Myocyte (in vitro differentiated cells): Measurements from ENCODE around the gene MYRFL. TPM values are rescaled to one million over a fixed set of nuclear protein-coding genes. Genes with fewer than 3 reads are reported as not detected.

Source experiments
- DNase-seq: peaks from one replicate; pipeline ENCODE4 v3.0.0-alpha.2; 2012; ENCODE audit warnings: low read depth
- total RNA-seq: library from RNA; depleted of rRNA; stranded (reverse); fragments of >200 nt; gene quantifications from 2 replicates; pipeline ENCODE4 v1.2.3, GENCODE V29; 2014

The MYRFL gene
- total RNA-seq, 1 donor from 2014 or later = 0.03 TPM

DNA sequence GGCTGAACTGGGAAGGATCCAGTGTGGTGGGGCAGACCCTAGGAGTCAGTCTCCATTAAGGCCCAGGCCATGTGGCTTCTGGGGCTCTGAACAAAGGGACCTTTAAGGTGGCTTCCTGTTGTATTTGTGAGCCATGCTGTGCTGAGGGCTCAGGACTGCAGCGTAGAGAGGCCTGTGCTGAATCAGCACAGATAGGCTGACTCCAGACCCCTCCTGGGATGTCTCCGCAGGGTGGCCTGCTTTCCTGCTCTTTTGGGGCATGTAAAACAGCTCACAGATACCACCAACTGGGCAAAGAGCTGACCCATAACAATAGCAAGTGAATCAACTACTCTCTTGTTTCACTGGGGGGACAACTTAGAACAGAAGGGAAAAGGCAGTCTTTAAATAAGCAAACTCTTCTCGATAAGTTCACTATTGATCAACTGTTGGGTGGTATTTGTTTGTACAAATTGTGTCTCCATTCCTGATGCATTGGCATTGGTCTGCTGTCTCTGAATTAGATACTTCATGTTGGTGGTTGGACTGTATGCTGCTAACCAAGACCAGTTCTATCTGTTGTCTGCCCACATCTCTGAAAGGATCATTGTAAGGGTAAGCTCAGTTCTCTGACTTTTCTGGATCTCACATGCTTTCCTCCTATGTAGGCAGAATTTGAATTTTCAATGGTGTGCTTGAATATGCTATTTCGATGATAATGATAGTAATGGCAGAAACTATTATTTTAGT, 71.8 kb downstream of the MYRFL start:
- DNase-seq = no peak

DNA sequence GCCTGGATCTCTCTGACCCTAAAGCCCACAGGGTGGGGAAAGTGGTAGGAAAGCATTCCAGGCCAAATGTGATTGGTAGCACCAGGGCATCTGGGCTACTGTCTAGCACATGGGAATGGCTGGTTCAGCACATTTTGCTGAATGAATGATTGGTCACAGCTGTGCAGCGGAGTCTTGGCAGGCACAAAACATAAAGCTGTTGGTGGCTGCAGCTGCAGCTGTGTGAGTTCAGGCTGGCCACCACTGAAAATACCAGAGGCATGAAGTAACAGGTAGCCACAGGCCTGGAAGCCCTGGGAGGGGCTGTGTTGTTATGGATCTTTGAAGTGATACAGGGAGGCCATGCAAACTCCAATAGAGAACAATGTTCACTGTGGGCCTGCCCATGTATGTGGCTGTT, 72.7 kb downstream of the MYRFL start:
- DNase-seq = peak; percentile 99

DNA sequence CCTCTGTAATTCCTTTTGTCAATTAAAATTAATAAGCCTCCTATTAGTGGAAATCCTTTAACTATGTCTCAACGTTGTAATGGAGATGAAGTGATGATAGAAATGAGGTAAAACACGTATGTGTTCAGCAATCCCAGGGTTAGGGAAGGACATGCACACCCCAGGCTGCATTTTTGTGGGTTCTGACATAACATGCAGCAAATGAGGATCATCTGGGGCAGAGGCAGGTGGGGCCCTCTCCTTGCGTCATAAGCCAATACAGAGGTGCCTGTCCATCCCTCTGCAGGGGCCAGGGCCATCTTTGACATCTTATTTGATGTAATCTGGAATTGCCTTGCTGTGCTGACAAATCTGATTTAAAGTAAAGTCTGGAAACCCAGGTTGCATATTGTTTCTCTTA, 73.2 kb downstream of the MYRFL start:
- DNase-seq = peak; percentile 88

DNA sequence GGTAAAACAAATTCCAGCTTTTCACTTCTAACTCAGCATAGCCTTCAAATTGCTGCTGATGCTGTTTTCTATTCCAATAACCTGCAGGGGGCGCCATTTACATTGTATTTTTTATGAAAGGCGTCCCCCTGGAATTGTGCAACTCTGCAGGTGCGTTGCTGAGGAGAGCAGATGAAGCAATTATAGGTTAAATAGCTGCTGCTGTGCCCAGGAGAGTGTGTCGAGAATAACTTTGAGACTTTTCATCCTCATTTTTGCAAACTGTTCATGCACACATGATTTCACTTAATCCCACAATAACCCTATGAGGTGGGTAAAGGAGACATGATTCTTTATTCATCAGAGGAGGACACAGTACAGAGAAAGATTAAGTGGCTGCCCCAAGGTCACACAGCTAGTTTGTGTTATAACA, 75.7 kb downstream of the MYRFL start:
- DNase-seq = peak; percentile 86

DNA sequence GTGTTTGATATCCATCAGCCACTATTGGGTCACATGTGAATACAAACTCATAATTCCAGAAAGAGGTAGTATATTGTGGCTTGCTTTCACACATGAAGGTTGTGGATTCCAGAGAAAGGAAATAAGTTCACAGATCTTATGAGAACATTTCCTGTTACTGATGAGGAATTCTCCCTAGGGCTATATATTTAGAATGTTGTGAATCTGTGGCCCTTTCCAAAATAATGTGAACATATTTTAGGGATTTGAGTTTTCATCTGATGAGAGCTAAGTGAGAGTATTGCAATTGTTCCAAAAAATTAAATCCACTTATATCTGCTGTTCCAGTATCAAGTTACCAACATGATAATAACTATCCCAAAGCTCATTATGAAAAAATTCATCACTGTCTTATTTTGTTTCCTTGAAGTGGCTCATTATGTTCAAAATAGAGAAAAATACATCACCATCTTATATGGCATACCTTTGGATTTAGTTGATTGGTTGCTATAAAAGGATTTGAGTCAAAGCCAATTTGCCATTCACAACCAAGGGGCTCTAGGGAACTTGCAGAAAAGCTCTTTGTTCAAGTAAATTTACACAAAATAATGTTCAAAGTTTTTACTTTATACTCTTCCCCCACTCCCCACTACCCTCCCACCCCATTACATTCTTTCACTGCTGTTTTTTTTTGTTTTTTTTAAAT, 76.3 kb downstream of the MYRFL start:
- no peak for DNase-seq

DNA sequence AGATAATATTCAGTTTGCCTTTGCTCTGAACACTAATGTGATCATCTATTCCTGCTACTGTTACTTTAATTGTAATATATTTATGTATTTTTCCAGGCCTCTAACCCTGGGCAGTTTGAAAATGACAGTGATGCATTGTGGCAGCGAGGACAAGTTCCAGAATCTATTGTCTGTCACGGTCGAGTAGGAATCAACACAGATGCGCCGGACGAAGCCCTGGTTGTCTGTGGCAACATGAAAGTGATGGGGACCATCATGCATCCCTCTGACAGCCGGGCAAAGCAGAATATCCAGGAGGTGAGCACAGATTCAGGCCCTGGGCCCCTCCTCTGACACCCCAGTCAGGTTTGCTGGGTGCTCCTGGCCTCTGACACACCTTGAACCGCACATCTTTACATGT, 78.5 kb downstream of the MYRFL start:
- no peak for DNase-seq

DNA sequence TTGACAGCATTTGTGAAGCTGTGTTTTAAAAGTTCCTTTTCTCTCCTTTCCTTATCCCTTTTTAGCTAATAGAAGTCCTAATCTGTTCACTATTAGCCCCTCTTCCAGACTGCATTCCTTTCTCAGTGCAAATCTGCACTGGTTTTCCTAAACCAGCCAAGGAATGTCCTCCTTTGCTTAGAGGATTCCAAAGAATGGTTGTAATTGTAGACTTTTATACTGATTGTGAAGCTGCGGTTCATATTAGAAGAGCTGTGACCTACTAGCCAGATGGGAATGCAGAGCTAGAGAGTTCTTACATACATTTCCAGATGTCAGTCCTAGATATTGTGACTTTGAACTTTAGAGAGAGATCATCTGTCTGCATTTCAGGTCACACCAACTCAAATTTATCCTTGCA, 79.8 kb downstream of the MYRFL start:
- peak; percentile 56 for DNase-seq

DNA sequence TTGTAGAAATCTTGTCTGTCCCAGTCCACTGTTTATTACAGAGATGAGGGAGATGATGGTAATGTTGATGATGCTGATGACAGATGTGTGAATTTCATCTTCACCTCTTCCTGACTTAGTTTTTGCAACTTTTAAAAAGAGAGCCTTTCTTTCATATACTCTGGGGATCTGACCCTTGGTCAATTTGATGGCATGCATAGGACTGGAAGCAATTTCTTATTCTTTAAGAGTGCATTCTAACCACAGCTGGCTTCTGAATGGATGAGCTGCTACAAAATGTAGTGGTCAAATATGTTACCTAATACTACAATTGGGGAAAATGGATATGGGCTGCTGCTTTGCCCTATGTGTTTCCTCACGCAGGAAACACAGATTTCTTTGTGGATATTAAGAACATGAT, 80.8 kb downstream of the MYRFL start:
- no peak for DNase-seq

DNA sequence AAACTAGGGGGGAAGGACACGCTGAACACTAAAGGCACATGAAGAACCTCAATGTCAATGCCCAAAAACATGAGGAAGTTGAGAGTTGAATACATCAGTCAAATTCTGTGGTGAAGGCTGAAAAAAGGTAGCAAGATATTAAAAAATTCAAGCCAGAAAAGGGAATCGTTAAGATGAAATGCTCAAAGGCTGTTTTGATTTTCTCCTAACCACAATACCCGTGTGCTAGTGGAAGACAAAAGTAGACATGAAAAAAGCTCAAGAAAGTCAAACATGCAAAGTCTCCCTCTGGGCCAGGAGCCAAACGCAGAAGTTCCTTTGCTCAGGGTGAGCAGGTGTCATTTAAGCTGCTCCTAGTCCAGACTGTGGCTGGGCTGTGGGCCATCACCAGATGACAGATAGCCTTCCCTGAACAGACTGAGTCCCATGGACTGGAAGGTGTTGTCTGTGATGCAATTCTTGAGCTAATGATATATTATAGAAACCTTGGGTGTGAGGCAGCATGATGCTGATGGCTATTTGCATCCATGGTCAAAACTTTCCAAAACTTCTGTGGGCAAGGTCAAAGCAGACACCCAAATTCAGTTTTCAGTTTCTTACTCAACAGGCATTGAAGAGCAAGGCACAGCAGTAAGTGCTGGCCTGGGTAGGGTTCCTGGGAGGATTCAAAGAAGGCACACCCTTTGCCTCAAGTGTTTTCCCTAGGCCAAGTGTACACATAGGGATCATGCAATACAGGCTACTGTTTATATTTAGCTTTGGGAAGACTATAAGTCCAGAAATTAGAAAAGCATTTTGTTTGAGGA, 81.6 kb downstream of the MYRFL start:
- DNase-seq = peak; percentile 43

DNA sequence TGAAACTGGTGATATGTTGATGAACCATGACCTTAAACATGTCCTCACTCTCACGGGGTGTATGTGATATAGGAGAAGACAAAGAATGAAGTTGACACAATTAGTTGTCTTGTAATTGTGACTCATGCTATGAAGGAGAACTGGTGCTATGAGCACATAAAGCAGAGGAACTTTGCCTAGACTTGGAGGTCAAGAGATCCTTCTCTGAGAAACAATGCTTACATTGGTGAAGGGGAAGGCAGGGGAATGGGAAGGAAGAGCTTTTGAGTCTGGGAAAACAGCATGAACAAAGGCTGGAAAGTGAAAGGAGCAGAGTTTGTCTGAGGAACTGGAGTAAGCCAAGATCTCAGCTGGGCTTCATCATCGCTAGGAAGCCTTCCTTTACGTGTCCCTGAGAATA, 83.2 kb downstream of the MYRFL start:
- no peak for DNase-seq

DNA sequence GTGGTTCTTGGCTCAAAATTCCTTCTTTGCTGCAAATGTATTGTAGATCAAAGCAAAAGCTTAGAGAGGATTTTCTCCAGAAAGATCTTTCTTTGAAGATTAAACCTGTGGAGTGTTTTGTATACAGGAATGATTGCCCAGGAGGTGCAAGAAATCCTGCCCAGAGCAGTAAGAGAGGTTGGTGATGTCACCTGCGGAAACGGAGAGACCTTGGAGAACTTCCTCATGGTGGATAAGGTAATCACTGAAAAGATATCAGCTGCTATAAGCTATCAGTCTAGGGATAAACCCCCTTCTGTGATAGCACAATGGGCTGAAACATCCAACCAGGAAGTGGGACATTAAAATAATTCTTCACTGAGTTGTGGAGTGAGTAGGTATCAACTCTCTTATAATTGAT, 85.7 kb downstream of the MYRFL start:
- no peak for DNase-seq

DNA sequence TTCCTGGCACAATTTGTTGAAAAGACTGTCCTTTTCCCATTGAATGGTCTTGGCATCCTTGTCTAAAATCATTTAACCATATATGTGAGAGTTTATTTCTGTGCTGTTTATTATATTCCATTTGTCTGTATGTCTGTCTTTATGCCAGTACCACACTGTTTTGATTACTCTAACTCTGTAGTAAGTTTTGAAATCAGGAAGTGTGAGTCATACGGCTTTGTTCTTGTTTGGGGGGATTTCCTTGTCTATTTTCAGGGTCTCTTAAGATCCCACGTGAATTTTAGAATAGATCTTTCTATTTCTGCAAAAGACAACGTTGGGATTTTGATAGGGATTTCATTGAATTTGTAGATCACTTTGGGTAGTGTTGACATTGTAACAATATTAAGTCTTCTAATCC, 88.5 kb downstream of the MYRFL start:
- DNase-seq = no peak

DNA sequence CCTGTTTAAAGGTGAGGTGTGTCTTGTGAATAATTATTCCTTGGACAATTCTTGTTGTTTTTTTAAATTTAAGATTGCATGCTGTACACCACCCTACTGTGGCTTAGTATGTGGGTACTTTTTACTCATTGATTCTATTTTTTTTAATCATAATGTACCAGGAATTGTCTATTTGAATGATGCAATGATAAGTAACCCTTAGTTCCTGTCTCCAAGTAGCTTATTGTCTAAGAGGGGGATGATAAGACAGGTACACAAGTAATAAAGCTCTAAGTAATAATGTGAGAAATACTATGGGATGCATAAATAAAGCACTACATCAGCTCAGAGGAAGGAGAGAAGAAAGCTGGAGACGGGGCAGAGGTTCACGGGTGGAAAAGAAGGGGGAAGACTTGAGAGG, 90.9 kb downstream of the MYRFL start:
- DNase-seq = no peak

DNA sequence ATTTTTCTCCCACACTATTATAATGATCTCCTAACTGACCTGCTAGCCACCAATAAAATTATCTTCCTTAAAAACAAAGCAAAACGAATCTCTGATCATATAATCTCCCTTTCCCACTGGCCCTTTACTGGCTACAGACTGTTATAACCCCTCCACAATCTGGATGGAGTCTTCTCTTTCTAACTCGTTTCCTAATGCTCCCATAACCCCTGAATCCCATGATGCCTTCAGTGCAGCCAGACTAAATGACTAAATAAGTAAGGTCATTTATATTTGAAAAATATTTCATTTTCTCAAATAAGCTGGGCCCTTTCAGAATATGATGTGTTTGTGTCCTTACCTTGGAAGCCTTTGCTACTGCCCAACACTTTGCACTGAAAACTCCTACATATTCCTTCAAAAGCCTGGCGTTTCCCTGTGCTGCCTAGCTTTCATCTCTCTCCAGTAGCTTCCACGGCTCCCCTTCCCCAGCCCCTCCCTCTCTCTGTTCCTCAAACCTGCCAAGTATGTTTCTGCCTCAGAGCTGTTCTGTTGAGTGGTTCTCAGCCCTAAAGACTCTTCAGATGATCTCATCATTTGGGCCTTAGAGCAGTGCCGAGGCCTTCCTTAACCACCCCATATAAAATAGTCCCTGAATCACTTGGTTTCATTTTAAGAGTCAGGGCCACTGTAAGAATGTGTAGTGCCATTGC, 91.7 kb downstream of the MYRFL start:
- DNase-seq = no peak

DNA sequence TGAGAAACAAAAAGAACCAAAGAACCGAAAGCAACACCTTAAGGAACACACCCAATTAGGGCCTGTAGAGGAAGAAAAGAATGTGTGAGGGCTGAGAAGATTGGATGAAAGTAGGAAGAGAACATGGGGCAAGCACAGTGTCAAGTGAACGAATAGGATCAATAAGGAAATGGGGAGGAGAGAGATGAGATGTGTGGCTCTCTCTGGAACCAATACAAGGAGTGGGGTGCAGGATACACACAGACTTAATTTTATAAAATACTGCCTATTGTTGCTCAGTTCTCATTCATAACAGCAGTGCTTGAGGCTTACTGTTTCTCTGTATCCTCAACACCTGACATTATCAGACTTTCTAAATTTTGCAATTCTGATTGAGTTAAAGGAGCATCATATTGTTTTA, 93.3 kb downstream of the MYRFL start:
- DNase-seq = no peak

DNA sequence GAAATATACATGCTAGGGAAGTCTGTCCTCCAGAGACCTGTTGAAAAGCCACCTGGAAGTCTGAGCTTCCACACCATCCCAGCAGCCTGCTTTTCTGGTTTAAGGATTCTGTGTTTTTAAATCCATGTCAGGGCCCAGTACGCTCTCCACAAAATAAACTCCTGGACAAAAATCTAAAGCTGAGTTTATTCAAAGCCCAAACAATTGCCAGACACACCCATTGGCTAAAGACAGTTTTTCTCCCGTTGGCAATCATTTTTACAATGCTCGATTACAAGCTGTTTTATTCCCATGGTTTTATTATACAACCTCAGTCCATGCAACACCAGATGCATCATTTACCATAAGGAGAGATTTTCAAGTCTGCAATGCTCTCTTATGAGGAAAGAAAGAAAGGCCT, 94.5 kb downstream of the MYRFL start:
- no peak for DNase-seq

DNA sequence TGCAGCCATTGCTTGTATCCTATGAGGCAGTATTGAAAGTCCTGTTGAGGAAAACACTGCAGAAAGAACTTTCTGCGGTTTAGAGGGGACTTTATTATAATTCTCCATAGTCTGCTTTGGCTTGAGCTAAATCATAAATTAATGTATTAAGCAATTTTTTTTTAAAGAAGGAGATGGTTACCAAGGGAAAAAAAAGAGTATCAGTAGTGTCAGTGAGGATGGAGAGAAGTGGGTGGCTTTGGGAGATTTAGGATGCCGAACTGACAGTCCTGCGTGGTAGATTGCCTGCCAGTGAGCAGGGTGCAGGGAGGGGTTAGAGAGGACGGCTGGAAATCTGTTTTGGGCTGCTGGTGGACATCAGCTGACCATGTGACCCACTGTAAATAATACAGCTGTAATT, 96.8 kb downstream of the MYRFL start:
- DNase-seq = no peak

DNA sequence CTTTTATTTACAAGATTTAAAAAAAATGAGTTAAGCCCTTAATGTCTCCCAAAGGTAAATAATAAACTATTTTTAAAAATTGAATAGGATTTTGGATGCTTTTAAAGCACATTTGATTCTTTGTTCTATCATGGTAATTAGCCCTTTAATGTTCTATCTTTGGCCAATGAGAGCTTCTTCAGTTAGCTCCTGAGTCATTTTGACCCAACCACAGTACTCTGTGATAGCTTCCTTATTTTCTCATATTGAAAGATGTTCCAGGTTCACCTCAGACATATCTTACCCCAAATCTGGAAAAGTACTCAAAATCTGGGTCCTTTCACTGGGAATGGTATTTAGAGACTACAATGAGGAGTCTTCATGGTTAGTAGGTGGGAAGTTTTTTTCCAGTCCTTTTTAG, 98.0 kb downstream of the MYRFL start:
- no peak for DNase-seq

DNA sequence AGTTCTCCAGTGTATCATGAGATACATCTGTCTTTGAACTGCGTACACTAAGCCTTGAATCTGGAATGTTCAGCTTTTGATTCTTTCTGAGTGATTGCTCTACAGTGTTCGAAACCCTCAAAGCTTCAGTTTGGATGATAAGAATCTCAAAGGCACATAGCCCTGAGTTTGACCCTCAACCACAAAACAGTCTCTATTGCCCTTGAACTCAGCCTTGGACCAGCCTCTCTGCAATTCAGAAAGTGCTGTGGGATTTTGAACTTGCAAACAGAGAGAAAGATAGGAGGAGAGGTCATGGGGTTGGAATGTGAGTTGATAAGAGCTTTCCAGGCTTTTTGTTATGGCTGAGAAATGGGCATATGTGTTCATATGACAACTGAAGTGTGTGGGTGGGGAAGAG, 100.3 kb downstream of the MYRFL start:
- DNase-seq = no peak

DNA sequence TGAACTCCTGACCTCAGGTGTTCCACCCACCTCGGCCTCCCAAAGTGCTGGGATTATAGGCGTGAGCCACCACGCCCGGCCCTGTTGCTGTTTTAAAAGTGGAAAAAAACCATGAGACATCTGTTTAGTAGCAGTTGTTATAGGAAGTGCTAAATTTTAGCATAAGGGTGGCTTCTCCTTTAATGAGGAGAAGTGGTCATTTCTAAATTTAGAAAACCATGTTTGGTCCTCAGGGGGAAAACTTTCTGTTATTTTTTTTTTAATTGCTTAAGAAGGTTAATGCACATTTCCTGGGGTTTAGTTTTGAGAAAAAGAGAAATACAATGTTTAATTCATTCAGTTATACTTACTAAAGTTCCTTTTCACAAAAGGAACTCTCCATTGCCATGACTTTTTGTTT, 102.1 kb downstream of the MYRFL start:
- no peak for DNase-seq

DNA sequence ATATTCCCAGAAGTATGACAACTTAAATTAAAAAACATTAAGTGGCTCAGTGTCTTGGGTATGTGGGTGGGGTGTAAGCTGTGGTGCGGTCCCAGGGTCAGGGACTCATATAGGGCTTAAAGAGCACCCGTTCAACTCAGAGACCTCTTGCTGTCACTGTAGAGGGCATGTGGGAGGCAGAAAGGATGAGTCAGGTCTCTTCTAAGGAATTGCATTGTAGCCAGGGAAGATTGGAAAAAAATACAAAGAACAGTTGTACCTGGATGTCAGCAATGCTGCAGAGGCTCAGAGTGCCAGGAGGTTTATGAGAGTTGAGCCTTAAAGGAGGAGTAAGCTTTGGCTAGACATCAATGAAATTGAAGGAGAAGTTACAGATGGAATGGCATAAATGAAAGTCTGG, 104.1 kb downstream of the MYRFL start:
- DNase-seq = no peak

DNA sequence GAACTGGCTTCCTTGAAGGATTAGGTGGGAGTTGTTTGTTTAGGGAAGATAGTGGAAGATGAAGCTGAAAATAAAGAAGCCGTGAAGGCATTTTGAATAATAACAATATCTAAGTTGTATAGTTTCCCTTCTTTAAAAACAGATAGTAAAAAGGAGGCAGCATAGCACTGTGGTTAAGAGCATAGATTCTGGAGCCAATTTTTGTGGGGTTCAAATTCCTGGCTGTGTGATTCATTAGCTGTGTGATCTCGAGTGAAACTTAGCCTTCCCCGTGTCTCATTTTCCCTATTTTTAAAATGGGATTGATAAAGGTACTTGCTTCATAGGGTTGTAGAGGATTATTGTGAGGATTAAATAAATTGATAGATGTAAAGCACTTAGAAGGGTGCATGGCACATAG, 104.5 kb downstream of the MYRFL start:
- DNase-seq = no peak
